Tibial artery (tissue), 4 donors: ENCODE measurements around the gene DRAP1.

Experiments used
- DNase-seq, 2 donors: peaks; one replicate each; pipeline ENCODE4 v3.0.0-alpha.2; 2019
- H3K27ac ChIP-seq, 2 donors: fragments of 200-600 bp; sonication (generic) in 1 of 2; 1 replicate in 1 of 2; 2 replicates in 1 of 2; pipeline ENCODE4 v1.5.1; 2018 to 2019; ENCODE audit warnings: mild to moderate bottlenecking in 1 of 2
- H3K27me3 ChIP-seq, 2 donors: fragments of 200-600 bp; sonication (generic) in 1 of 2; one replicate each; pipeline versions ENCODE4 v1.5.1 to v1.6.0; 2016 to 2019
- H3K36me3 ChIP-seq, 3 donors: fragments of 200-600 bp; sonication (generic) in 2 of 3; one replicate each; pipeline ENCODE4 v1.5.1; 2016 to 2019; ENCODE audit warnings: mild to moderate bottlenecking in 2 of 3
- H3K4me1 ChIP-seq, 4 donors: fragments of 200-600 bp; sonication (generic) in 2 of 4; 1 replicate in 3 of 4; 2 replicates in 1 of 4; pipeline ENCODE4 v1.5.1; 2016 to 2019
- H3K4me3 ChIP-seq, 2 donors: fragments of 200-600 bp; sonication (generic) in 1 of 2; 1 replicate in 1 of 2; 2 replicates in 1 of 2; pipeline ENCODE4 v1.5.1; 2018 to 2019; ENCODE audit warnings: mild to moderate bottlenecking in 2 of 2
- H3K9me3 ChIP-seq, 3 donors: fragments of 200-600 bp; sonication (generic) in 1 of 3; one replicate each; pipeline ENCODE4 v1.5.1; 2016 to 2019
- CTCF ChIP-seq, 2 experiments: fragments of 200-600 bp in 1 of 2; fragments of 450-650 bp in 1 of 2; IDR thresholded peaks; one replicate each; pipeline ENCODE4 v1.5.1; 2017 to 2019; ENCODE audit warnings: antibody characterized with exemption in 2 of 2, mild to moderate bottlenecking in 1 of 2, moderate library complexity in 1 of 2
- intact Hi-C: fragments of 100-400 bp; cut with DNase I; formaldehyde crosslinking; loops from one replicate; pipeline ENCODE4 v1.15.0; 2023; ENCODE audit warnings: low total_unique reads

DRAP1 gene

GRCh38 chr11:65885808-65886536, 33.3 kb upstream of the DRAP1 start:
- no peak overlapping the region for H3K4me3 ChIP-seq
- H3K9me3 ChIP-seq: no peaks in the 10 kb centered on the region
- intact Hi-C loops: loop anchor here (2.0 kb wide), 1 partner anchor 103 kb away; no protein-coding TSS in a partner anchor
- peaks cover 15 to 48% (median 26%) of the 10 kb centered on the region in 3 donors for H3K36me3 ChIP-seq
- H3K27ac ChIP-seq: no peak overlapping the region
- no peaks in the 10 kb centered on the region for H3K27me3 ChIP-seq
- no peak for TF ChIP-seq CTCF (IDR thresholded peaks at IDR 0.05)
- H3K4me1 ChIP-seq: peaks cover 0 to 50% (median 31%) of the 10 kb centered on the region in 4 donors
- DNase-seq: no peak

- Histone ChIP-seq H3K36me3 (peaks cover 15 to 46% (median 26%) of the 10 kb centered on the region in 3 donors), H3K27ac (peak overlapping the region; percentile 93 to 95), H3K9me3 (no peaks in the 10 kb centered on the region), H3K4me3 (peak overlapping the region; percentile 61 to 83), H3K4me1 (peaks cover 4 to 61% (median 41%) of the 10 kb centered on the region in 4 donors), H3K27me3 (no peaks in the 10 kb centered on the region)
- no peak for DNase-seq
- TF ChIP-seq CTCF (IDR thresholded peaks at IDR 0.05): no peak
- intact Hi-C loops: no loop called here
These were observed 32.2 kb upstream of the DRAP1 start for GRCh38 chr11:65886826-65887722.

GRCh38 chr11:65887723-65888162, 31.5 kb upstream of the DRAP1 start:
- Histone ChIP-seq H3K27me3 (no peaks in the 10 kb centered on the region), H3K4me1 (peaks cover 6 to 67% (median 47%) of the 10 kb centered on the region in 4 donors), H3K27ac (peak overlapping the region; percentile 93 to 95), H3K4me3 (peak overlapping the region; percentile 61 to 83), H3K9me3 (no peaks in the 10 kb centered on the region), H3K36me3 (peaks cover 15 to 39% (median 26%) of the 10 kb centered on the region in 3 donors)
- intact Hi-C loops: loop anchor here (2.0 kb wide), 1 partner anchor 29 kb away; no protein-coding TSS in a partner anchor
- DNase-seq: no peak
- no peak for TF ChIP-seq CTCF (IDR thresholded peaks at IDR 0.05)

GRCh38 chr11:65888163-65888814, 30.9 kb upstream of the DRAP1 start, which contains the start of gene FIBP:
FIBP (minus strand) TSS chr11:65888471; CDS start chr11:65888418, 53 bp downstream.
- H3K4me1 ChIP-seq: peaks cover 6 to 73% (median 53%) of the 10 kb centered on the region in 4 donors
- H3K27ac ChIP-seq: peak within 1 kb of the TSS; percentile 93 to 95
- TF ChIP-seq CTCF (IDR thresholded peaks at IDR 0.05): peak; percentile 87 to 96
- intact Hi-C loops: loop anchor here (2.0 kb wide), 1 partner anchor 29 kb away; no protein-coding TSS in a partner anchor
- H3K9me3 ChIP-seq: no peaks in the 10 kb centered on the region
- no peaks in the 10 kb centered on the region for H3K27me3 ChIP-seq
- peak within 1 kb of the TSS; percentile 61 to 83 for H3K4me3 ChIP-seq
- H3K36me3 ChIP-seq: peaks cover 10 to 33% (median 21%) of the 10 kb centered on the region in 3 donors
- peak; percentile 97 to 99 for DNase-seq
